CD4-positive, alpha-beta T cell treated with Interleukin-10 for 1 hour (primary cell): Measurements from ENCODE around the gene MYO18A.

Experiments used
- DNase-seq: peaks from one replicate; pipeline ENCODE4 v3.0.0-alpha.2; 2020

Gene MYO18A

DNA sequence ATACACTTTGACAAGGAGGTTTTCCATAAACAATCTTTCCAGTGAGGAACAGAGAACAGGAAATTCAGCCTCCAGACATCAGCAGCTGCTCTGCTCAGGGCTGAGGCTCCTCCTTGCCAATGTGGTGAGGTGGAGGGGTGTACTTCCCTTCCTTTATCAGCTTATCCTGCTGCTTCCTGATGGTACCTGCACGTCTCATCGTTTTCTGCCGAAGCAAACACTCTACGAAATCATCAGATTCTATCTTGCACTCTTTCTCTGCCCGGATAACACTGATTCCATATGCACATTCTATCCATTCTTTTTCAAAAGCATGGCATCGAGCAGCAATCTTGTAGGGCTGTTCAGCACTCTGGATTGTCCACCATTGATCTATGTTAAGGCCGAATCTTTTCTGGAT lies 159.0 kb downstream of the MYO18A start:
- no peak for DNase-seq
